ENCODE results near the gene COL6A1. TPM values are rescaled to one million over a fixed set of nuclear protein-coding genes. Genes with fewer than 3 reads are reported as not detected.

The COL6A1 gene
- total RNA-seq, 4 donors from 2014 or later: 96.1 to 213 (median 162) TPM

- Histone ChIP-seq H3K27me3 (no peaks in the 10 kb centered on the region), H3K36me3 (no peaks in the 10 kb centered on the region), H3K4me3 (replicated peaks in 1 of 3) (no peak overlapping the region), H3K27ac (no peak overlapping the region), H3K9me3 (no peaks in the 10 kb centered on the region), H3K4me1 (no peaks in the 10 kb centered on the region)
- 89 to 91% methylated on average over 13 to 15 of the region's 17 CpGs for WGBS, 2 donors
- TF ChIP-seq CTCF (IDR thresholded peaks at IDR 0.05) (no peak), POLR2A (IDR thresholded peaks at IDR 0.05) (no peak)
- intact Hi-C loops (cut with DNase I): no loop called here
- no peak for DNase-seq
These were observed 43.7 kb upstream of the COL6A1 start for GRCh38 chr21:45937721-45938452.

DNA sequence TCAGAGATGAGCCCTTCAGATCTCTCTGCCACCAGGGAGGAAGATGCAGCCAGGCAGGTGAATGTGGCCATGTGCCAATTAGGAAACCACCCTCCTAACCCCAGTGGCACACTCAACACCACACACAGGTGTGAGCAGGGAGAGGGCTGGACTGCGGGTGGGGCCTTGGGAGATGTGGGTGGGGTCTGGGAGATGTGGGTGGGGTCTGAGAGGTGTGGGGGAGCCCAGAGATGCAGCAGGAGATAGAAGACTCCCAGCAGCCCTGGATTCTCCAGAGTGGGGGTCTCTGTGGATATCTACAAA, 43.2 kb upstream of the COL6A1 start:
- TF ChIP-seq CTCF (IDR thresholded peaks at IDR 0.05): no peak
- no peak for TF ChIP-seq POLR2A (IDR thresholded peaks at IDR 0.05)
- intact Hi-C loops (cut with DNase I): no loop called here
- Histone ChIP-seq H3K4me3 (replicated peaks in 1 of 3) (no peak overlapping the region), H3K4me1 (no peaks in the 10 kb centered on the region), H3K9me3 (no peaks in the 10 kb centered on the region), H3K27ac (no peak overlapping the region), H3K27me3 (no peaks in the 10 kb centered on the region), H3K36me3 (no peaks in the 10 kb centered on the region)
- DNase-seq: no peak
- WGBS, 2 donors: 88 to 89% methylated on average over 1 of the region's 1 CpG

- no peak overlapping the region for H3K27ac ChIP-seq
- DNase-seq: no peak
- TF ChIP-seq POLR2A (IDR thresholded peaks at IDR 0.05): no peak
- no peak for TF ChIP-seq CTCF (IDR thresholded peaks at IDR 0.05)
- no peak overlapping the region for H3K4me3 ChIP-seq (replicated peaks in 1 of 3)
- H3K27me3 ChIP-seq: no peaks in the 10 kb centered on the region
- H3K4me1 ChIP-seq: no peaks in the 10 kb centered on the region
- WGBS, 2 donors: 89 to 94% methylated on average over 11 to 16 of the region's 17 CpGs
- H3K36me3 ChIP-seq: no peaks in the 10 kb centered on the region
- intact Hi-C loops (cut with DNase I): no loop called here
- no peaks in the 10 kb centered on the region for H3K9me3 ChIP-seq
These were observed 42.6 kb upstream of the COL6A1 start for GRCh38 chr21:45938811-45939520.

DNA sequence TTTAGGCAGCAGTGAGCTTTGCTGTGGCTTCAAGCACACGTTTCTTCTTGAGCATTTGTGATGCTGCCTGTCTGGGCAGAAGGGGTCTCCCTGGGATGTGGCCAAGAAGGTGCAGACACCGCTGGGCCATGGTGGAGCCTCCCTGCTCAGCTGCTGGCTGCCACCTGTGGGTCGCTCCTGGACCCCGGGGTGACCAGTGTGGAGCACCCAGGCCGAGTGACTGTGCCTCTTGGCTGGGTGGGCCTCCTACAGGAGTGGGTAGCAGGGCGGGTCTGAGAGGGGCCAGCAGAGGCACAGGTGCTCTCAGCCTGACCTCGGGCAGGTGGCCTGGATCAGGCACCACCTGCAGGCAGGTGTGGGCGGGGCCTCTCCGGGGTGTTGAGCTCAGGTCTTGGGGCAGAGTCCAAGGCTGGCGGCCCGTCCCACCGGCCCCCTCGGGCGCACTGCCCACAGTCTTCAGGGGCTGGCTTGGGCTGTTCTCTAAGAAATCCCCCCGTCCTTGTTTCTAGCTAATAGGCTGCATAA, 42.0 kb upstream of the COL6A1 start:
- no peaks in the 10 kb centered on the region for H3K36me3 ChIP-seq
- no peak for DNase-seq
- H3K27ac ChIP-seq: no peak overlapping the region
- H3K9me3 ChIP-seq: no peaks in the 10 kb centered on the region
- H3K4me1 ChIP-seq: no peaks in the 10 kb centered on the region
- WGBS, 2 donors: 86 to 92% methylated on average over 2 to 10 of the region's 15 CpGs
- H3K27me3 ChIP-seq: no peaks in the 10 kb centered on the region
- intact Hi-C loops (cut with DNase I): no loop called here
- no peak overlapping the region for H3K4me3 ChIP-seq (replicated peaks in 1 of 3)
- TF ChIP-seq POLR2A (IDR thresholded peaks at IDR 0.05) (no peak), CTCF (IDR thresholded peaks at IDR 0.05) (no peak)

GRCh38 chr21:45940091-45940490, 41.5 kb upstream of the COL6A1 start:
- H3K9me3 ChIP-seq: no peaks in the 10 kb centered on the region
- H3K27me3 ChIP-seq: no peaks in the 10 kb centered on the region
- no peaks in the 10 kb centered on the region for H3K36me3 ChIP-seq
- TF ChIP-seq CTCF (IDR thresholded peaks at IDR 0.05) (no peak), POLR2A (IDR thresholded peaks at IDR 0.05) (no peak)
- DNase-seq: no peak
- intact Hi-C loops (cut with DNase I): no loop called here
- H3K4me3 ChIP-seq (replicated peaks in 1 of 3): no peak overlapping the region
- WGBS, 2 donors: 87 to 98% methylated on average over 19 to 20 of the region's 20 CpGs
- no peaks in the 10 kb centered on the region for H3K4me1 ChIP-seq
- H3K27ac ChIP-seq: no peak overlapping the region
